PFSK-1 (cell line): ENCODE results near the gene CACNA1H.

Experiments used
- FOXP2 ChIP-seq: optimal IDR thresholded peaks from 2 replicates; pipeline ENCODE3; 2011; ENCODE audit warnings: borderline replicate concordance, control low read depth, inconsistent platforms; ENCODE audit not compliant: insufficient read depth; ENCODE audit errors: extremely low read length, extremely low read depth
- POLR2AphosphoS5 ChIP-seq: IDR thresholded peaks from 2 replicates; pipeline ENCODE4 v1.6.1; 2012; ENCODE audit warnings: low read depth, mild to moderate bottlenecking, control low read depth, low read length, moderate library complexity
- REST ChIP-seq, 2 experiments: IDR thresholded peaks; 2 replicates each; pipeline versions ENCODE4 v1.6.1 to v1.8.0; 2011 to 2012; ENCODE audit warnings: low read depth in 2 of 2, low read length in 2 of 2, control low read depth in 1 of 2, inconsistent platforms in 1 of 2, mild to moderate bottlenecking in 1 of 2, moderate library complexity in 1 of 2; ENCODE audit not compliant: insufficient read depth in 1 of 2
- TAF1 ChIP-seq: IDR thresholded peaks from 2 replicates; pipeline ENCODE4 v1.6.1; 2012; ENCODE audit warnings: low read length, control low read depth, borderline replicate concordance; ENCODE audit not compliant: insufficient read depth

GRCh38 chr16:1221628-1222552 lies 69.0 kb downstream of the CACNA1H start:
- TF ChIP-seq FOXP2 (no peak), REST (IDR thresholded peaks at IDR 0.05; ENCODE audit: insufficient read depth in 1 of 2, low read depth in 2 of 2, low read length in 2 of 2) (no peak), POLR2AphosphoS5 (no peak), TAF1 (no peak)
